Fibroblast of skin of right quadriceps (primary cell): ENCODE data around the gene DOCK2.
"Not testable (repeated sequence)": the region's sequence is repeated elsewhere in the genome, so short reads cannot be mapped to it uniquely, and the experiment has no call there.

ENCODE experiments used
- DNase-seq: peaks from one replicate; pipeline ENCODE4 v3.0.0-alpha.2; 2013

Gene DOCK2

DNA sequence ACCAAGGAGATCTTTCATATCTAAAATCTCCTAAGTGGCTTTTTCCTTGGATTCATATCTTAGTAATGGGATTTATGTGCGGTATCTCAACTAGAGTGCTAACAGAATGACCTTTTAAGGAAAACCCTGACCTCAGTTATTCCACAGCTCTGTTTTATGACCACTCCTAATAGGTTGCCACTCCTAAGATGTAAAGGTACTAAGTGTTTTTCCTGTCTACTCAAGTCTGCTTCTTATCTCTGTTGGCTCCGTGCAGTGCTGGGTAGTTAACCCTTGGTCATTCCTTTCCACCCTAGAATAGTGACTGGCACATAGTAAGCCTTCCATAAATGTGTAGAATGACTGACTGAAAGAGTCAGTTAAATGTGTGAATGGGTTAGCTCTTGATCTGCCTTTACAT is 161.4 kb downstream of the DOCK2 start:
- DNase-seq: no peak

GRCh38 chr5:169798906-169799660 is 162.0 kb downstream of the DOCK2 start:
- no peak for DNase-seq

DNA sequence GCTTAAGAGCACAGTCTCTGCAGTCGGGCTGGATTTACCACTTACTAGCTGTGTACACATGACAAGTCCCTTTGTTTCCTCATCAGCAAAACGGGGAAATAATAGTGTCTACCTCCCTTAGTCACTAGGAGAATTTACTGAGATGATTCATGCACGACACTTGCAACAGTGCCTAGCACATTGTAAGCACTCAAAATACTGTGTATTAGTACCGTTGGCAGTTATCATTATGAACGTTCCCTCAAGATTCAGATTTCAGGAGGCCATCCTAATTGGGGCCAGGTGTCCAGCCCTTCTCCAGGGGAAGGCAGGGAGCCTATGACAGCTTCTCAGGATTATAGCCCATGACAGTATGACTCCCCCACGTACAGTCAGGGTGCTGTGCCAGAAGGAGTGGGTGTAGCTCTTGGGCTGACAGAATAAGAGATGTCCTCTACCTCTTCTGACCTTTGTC is 164.3 kb downstream of the DOCK2 start:
- peak; percentile 83 for DNase-seq

- DNase-seq: peak; percentile 33
Observed at GRCh38 chr5:169801781-169802180, 164.7 kb downstream of the DOCK2 start.

- DNase-seq: peak; percentile 99
Observed at GRCh38 chr5:169803077-169803981, 166.3 kb downstream of the DOCK2 start.

DNA sequence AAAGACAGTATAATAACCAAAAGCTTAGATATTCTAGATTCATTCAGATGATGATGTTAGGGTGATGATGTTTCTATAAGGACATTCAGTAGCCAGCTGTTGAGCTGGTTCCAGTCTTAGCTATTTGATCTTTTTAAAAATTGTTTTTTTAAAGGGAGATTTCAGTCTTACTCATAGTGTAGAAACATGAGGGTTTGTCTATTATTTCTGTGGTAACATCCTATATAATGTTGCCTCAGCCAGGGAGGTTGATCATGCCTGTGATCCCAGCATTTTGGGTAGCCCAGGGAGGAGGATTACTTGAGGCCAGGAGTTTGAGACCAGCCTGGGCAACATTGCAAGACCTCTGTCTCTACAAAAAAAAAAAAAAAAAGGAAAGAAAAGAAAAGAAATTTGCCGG is 167.8 kb downstream of the DOCK2 start:
- peak; percentile 80 for DNase-seq

- DNase-seq: peak; percentile 68
Observed at GRCh38 chr5:169805527-169805934, 168.5 kb downstream of the DOCK2 start.

- DNase-seq: no peak
Observed at GRCh38 chr5:169805937-169806700, 169.0 kb downstream of the DOCK2 start.

DNA sequence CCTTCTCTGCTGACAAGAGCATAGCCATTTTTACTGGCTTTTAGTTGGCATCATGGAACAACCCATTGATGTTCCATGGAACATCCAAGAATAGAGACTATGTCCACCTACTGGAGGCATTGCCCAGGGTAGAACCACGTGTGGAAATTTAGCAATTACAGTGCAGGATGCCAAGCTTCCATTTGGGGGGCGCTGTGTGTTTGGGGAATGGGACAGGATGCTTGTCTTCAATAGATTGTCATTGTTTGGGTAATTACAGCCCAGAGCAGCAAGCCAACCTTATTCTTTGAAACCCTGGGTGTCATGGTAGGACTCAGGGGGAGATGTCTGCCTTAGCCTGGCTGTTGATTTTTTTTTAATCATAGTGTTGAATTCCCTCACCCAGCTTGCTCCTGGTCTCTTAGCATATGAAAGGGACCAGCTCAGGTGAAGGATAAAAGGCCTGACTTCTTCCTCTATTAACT is 171.1 kb downstream of the DOCK2 start:
- DNase-seq: no peak

DNA sequence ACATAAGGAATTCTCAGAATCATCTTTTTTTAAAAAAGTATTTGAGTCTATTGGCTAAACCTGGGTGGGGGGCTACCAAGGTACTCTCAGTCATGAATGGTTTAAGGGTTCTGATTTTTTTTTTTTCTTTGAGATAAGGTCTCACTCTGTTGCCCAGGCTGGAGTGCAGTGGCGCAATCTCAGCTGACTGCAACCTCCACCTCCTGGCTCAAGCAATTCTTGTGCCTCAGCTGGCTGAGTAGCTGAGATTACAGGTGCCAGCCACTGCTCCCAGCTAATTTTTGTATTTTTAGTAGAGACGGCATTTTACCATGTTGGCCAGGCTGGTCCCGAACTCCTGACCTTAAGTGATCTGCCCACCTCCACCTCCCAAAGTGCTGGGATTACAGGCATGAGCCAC is 171.8 kb downstream of the DOCK2 start:
- not testable (repeated sequence) for DNase-seq

GRCh38 chr5:169809281-169809680 is 172.2 kb downstream of the DOCK2 start:
- DNase-seq: no peak

DNA sequence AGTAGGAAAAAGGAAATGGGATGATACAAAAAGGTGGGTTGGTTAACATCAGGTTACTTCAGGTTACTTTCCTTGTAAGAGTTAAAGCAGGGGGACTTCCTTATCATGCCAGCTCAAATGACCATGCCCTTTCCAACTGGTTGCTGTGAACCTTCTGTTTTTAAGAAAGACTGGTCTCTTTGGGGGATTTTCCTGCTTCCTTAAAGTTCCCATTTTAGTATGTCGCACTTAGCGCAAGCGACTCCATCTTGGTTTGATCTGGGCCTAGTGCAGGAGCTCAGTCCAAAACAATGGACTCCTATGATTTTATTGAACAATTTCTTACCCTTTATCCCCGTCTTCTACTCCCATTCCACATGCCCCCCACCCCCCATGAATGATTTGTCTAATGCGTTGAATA is 173.4 kb downstream of the DOCK2 start:
- no peak for DNase-seq

- DNase-seq: no peak
Observed at GRCh38 chr5:169811023-169811422, 173.9 kb downstream of the DOCK2 start.

DNA sequence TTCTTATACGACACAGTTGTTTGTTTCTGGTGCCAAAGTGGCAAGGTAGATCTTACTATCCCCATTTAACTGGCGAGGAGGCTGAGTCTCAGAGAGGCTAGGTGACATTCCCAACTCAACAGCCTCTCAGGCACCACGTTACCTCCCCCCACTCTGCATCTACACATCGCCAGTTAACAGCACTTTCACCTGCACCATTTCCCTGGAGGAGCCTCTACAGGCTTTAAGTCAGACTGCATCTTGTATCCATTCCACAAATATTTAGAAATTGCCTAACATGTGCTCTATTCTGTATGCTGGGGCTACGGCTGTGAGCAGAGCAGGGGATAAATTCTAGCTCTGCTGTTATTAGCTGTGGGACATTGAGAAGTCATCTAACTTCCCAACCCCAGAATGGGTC is 174.6 kb downstream of the DOCK2 start:
- DNase-seq: no peak

DNA sequence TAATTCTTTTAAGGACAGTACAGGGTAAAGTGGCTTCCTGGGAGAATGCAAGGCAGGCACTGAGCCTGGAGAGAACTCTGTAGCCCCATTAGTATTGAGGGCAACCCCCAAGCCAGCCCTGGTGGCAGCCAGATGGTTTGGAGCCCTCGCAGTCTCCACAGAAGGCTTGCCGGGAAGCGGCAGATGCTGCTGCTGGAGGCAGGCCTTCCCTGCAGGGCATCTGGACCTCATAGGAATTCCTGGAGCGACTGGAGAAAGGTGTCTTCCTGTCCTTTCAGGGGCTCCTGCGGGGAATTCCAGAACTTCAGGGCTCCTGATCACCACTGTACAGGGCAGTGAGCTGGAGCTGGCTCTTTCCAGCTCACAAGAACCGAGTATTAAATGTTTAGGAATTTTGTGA is 175.7 kb downstream of the DOCK2 start:
- DNase-seq: no peak

DNA sequence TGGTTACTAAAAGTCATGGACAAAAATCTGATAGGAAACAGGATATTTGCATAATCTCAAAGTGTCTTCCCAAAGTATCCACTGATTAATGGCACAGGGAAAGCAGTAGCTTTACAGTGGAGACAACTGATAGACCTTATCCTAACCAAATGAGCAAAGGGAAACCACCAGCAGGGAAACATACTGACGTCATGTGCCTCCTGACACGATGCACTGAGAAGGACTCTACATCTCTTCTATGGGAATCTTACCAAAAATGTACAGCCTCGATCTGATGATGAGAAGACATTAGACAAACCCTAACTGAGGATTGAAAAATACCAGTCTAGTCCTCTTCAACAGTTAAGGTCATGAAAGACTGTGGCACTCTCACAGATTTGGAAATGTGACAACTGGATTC is 177.0 kb downstream of the DOCK2 start:
- DNase-seq: no peak

GRCh38 chr5:169814522-169814921 is 177.4 kb downstream of the DOCK2 start:
- no peak for DNase-seq

- DNase-seq: no peak
Observed at GRCh38 chr5:169817031-169817430, 180.0 kb downstream of the DOCK2 start.

DNA sequence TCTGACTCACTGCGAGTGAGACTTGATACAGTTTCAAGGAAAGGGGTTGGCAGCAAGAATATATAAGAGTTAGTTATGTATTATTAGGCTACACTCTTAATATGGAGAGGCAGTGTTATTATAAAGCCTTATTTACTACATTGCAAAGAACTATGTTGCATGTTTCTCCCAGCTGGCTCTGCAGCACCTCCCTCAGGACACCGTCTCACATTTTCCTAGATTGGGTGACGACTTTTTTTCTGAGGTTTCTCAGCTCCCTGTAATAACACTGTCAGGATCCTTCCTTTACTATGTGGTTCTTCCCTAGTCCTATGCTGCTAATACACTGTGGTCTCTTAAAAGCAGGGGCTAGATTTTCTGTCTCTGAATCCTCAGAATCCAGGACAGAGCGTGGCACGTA is 189.5 kb downstream of the DOCK2 start:
- no peak for DNase-seq

DNA sequence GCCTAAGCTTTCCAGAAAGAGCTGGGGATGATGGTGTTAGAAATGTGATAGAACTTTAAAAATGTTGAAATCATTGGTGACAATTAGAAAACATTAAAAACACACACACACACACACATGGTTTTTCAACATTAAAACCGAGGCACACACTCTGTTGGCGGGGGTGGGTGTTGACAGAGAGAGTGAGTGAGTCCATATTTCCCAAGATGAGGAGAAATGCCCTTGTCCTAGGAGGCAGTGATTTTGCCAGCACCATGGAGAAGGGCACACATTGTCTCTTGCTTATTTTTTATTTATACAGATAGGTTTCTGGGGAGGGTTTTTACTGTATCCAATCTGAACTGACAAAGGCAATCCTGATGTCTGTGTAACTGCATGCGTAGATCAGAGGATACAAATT is 190.7 kb downstream of the DOCK2 start:
- DNase-seq: no peak

DNA sequence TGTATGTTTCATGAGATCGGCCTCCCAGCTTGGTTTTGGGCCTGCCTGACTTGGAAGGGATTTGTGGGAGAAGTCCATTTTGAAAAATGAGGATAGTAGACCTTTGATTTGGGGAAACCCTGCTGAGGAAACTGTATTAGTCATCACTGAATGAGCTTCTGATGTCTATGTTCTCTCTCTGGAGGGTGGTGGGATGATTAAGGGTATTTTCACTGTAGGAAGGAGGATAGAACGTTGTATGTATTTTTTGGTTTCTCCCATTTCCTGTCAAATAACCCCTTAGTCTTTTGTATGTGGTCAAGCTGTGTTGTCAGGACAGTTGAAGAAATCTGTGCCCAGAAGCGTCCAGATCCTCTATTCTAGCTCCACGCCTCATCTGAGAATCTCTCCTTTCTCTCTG is 191.3 kb downstream of the DOCK2 start:
- no peak for DNase-seq

GRCh38 chr5:169831331-169831730 is 194.3 kb downstream of the DOCK2 start:
- DNase-seq: no peak

GRCh38 chr5:169832304-169832703 is 195.2 kb downstream of the DOCK2 start:
- DNase-seq: no peak
